ENCODE data around the gene SKAP1.

The SKAP1 gene

GRCh38 chr17:48162946-48163506, 267.0 kb downstream of the SKAP1 start:
- DNase-seq: no peak

DNA sequence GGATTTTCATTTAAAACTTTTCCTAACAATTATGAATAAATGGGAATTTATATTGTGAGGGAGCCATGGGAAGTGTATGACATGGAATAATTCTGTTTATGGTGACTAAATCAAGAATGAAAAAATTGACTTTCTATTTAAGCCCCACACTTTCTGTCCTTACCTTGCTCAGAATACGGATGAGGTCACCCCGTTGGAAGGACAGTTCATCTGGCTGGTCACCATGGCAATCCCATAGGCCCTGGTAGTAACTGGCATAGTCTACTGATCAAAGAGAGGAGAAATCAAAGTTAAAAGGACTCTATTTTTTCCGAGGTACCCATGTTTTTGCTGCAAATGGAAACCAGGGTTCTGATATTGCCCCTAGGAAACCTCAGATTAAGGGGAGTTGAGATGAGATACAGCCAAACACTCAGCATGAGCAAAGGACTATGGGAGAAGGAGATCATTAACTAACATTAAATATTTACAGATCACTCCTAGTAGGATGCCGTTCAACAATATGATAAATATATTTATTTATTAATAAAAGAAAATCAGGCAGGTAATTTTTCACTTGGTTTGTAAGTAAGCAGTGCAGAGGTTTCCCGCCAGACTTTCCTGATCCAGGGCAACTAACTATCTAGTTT, 267.6 kb downstream of the SKAP1 start:
- no peak for DNase-seq

DNA sequence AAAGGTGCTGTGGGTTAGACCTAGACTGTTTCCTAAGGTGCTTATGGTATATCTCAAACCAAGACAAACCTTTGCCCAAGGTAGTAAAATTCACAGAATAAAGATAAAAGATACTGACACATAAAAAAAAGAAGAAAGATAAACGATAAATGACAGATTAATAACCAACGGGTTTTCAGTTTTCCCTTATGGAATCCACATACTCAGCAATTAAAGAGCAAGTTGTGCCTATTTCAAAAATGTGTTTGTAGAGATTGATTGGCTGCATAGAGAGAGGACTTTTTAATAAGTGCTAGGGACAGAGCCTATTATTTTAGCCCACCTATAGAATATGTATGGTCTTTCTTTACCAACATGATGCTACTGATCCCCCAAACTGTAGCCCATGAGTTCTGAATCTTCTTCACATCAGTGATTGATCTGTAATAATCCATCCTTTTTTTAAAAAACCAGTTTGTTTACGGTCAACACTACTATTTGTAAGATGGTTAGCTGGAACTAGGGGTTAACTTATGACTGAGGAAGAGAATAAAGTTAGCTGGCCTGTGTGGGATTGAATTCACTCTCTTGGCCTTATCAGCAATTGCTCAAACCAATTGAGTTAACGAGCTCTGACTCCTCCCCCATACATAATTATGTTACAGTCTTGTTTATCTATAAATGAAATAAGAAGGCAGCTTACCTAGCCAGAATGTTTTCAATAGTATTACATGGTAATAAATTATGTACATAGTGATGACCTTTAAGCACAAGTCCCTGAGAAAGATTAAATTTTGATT, 268.7 kb downstream of the SKAP1 start:
- DNase-seq: no peak

DNA sequence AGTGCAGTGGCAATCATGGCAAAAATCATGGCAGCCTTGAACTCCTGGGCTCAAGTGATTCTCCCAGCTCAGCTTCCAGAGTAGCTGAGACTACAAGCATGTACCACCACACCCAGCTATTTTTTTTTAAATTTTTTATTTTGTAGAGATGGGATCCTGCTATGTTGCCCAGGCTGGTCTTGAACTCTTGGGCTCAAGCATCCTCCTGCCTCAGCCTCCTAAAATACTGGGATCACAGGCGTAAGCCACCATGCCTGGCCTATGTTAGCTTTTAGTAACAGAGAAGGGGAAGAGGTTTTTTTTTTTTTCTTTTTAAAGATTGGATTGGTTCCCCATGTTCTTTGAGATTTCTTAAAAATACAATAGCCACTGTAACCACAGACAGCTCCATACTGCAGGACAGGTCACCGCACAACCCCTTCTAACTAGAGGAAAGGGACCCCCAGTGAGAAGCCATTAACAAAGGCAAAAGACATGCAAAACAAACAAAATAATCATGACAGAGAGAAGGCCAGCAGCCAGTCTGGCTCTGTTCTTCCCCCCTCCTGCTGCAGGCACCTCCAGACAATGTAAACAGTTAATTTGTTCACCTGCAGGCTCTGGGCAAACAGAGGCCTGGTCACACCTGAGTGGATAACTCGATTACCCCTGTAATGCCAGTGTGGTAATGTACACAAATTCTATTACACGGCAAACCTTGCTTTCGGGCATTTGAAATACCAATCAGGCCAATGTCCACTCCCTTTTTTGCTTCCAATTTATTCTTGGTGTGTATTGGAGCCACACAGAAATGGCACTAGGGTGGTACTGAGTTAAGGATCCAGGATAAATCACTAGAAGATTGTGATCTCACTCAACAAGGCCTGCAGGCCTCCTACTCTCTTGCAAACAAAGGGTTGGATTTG, 269.6 kb downstream of the SKAP1 start:
- no peak for DNase-seq

DNA sequence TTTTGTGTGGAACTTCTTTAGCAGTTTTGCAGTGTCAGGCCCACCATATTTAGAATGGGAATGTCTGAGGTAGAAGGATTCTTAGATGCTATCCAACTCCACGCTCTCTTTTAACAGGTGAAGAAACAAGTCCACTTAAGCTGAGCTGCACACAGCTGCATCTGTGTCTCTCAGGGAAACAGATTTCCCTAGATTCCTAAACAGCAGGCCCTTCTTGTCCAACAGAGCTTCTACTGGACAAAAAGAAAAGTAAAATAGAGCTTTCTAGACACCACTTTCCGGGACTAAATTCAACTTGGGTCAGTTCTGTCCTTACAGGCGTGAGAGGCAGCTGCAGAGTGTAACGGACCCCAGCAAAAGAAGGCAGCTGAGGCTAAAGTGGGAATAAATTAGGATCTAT, 270.8 kb downstream of the SKAP1 start:
- DNase-seq: no peak

GRCh38 chr17:48155889-48156611, 274.0 kb downstream of the SKAP1 start:
- DNase-seq: no peak

- no peak for DNase-seq
Observed at GRCh38 chr17:48153691-48154358, 276.2 kb downstream of the SKAP1 start.

DNA sequence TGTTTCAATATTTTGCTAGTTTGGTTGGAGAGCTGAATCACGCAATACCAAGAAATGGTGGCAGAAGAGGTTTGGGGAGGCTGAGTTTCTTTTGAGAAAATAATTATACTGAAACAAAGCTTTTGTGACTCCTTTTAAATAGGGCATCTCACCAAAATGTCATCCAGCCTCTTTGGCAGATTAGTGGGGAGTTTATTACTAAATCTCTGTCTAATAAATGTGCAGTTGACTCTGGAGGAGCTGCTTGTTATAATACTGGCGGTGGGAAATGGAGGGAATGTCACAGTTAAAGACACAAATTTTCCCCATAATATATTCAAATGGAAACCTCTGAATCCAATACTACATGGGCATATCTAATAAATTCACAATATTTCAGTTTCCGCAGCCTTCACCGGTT, 277.7 kb downstream of the SKAP1 start:
- no peak for DNase-seq

DNA sequence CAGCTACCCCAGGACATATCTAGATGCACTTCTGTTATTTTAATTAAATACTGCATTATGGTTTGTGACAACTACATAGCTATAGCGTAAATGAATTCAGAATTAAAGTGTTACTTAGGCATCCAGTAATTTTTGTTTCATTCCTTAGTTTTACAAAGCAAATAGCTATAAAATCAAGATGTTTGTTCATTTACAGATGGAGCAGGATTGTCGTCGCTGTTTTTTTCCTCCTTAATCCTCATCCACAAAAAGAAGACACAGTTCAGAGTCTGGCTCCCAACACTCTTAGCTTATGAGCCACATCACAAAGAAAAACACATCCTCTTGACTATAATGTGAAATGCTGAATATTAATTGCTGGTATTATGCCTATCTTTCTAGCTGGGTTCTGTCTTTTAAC, 278.8 kb downstream of the SKAP1 start:
- DNase-seq: no peak

DNA sequence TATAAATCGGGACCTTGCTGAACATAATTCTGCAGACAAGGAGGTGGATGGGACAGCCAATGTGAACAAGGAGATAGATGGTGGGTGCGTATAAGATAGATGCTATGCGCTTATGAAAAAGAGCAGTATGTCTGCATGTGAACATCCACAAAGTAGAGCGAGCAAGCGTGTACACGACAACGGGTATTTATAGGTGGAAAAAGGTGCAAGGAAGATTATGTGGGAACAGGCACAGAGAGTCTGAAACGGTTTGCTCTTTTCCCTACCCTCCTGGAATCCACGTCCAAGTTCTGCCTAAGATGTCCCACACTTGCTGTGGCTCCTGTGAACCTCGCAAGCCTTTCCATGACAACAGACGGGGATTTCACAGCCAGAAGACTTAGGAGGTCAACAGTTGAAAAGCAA, 279.4 kb downstream of the SKAP1 start:
- DNase-seq: no peak

- no peak for DNase-seq
Observed at GRCh38 chr17:48149787-48150463, 280.1 kb downstream of the SKAP1 start.

GRCh38 chr17:48148854-48149786, 280.9 kb downstream of the SKAP1 start:
- no peak for DNase-seq

DNA sequence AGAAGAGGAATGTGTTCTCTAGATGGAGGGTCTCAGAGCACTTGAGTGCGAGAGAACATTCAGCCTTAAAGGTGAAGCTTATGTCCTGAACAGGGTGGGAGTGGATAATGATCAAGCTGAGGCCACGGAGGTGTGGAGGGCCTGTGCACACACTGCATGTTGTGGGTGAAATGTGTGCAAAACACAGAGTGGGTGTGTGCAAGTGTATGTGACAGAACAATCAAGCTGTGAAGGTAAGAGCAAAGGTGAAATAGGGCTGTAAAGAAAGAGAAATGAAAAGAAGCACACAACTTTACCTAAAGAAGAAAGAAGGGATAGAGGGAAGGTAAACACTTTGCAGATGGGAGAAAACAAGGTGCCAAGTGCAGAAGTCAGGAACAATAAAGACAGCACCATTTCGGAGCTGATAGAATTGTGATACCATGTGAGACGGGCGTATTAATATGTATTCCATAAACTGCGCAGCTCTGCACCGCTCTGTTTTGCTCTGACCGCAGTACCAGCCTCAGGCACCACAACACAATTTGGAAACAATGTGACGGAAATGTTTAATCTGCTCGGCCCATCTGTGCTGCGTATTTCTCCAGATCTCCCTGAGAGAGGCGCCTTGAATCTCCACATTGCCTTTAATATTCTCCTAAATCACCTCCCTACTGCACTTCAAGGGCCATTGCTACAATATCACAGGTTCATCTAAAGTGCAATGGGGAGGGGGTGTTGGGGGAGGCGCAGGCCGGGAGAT, 281.8 kb downstream of the SKAP1 start:
- DNase-seq: no peak

GRCh38 chr17:48144976-48145798, 284.8 kb downstream of the SKAP1 start:
- no peak for DNase-seq

DNA sequence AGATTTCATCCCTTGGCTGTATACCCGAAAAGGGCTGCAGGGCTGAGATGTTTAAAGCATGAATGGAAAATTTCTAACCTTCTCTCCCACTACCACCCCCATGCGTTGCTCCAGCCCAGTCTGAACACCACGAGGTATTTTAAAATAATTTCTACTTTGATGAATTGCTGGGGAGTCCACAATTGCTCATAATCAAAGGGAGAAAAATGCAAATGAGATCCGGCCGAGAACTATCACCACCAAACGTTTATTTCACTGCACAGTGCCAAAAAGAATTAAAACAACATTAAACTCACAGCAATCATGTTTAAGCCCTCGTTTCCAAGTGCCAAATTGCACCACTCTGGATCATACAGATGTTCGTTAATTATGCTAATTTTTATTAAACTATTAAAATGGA, 285.8 kb downstream of the SKAP1 start:
- DNase-seq: no peak

DNA sequence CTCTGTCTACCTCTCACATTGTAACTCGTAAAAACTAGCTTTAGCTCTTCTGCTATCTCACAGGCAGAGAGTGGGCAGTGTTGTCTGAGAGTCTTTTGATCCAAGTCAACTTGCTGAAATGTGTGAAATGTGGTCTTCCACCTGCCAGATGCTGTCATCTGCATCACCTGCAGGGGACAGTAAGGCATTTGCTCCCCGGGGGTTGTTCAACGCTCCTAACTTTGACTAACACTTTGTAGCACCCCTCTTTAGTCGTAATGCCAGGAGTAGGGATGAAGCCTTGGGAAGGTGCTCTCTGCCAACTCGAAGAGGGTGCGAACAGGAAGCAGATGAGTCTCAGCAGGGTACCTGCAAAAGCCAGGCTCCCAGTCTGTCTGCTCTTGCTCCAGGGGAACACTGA, 286.4 kb downstream of the SKAP1 start:
- DNase-seq: no peak

- no peak for DNase-seq
Observed at GRCh38 chr17:48139944-48140343, 290.1 kb downstream of the SKAP1 start.

- no peak for DNase-seq
Observed at GRCh38 chr17:48137656-48138055, 292.4 kb downstream of the SKAP1 start.
